ENCODE data around the gene LMBR1.
"Not testable (repeated sequence)": the region's sequence is repeated elsewhere in the genome, so short reads cannot be mapped to it uniquely, and the experiment has no call there.

Gene LMBR1

DNA sequence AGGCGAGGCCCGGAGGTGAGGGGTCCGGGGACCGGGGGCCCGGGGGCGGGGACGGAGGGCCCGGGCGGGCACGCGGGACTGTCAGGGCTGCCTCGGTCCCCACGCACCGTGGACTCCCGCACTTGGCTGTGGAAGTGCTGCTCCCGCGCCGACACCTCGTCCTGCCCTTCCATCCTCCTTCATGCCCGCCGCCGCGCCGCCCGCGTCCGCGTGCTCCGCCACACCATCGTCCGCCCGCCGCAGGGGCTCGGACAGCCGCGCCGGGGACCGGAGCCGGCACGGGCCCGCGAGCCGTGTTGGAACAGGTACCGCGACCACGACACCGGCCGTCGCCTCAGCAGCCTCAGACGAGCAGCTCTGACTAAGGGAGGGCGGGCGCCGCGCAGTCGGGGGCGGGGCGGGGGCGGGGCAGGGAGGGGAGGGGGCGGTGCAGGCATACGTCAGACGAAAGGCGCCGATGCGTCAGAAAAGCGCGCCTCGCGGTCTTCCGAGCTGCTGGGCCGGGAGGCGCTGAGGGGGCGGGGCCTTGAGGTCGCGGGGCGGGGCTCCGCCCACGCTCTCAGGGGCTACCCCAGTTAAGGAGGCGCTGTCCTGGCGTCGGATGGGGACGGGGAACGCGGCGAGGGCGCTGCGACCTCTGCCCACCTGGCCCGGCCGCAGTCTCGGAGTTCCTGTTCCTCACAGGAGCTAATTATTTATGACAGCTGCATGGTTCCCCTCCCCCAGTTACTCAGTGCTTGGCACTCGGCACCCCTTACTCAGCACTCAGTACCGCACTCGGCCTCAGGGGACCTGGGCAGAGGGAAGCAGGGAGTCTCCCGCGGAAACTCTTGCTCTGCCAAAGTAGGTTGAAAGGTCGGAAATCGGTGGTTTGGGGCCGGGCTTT, at the start of gene LMBR1:
TSS of gene LMBR1 (minus strand) at position 363 of the 886 bp plus-strand sequence. CDS start at position 173, 190 bp downstream.
- peak; percentile 86 to 94 for DNase-seq (ENCODE audit: low read depth in 2 of 2)

GRCh38 chr7:156942708-156943090, 49.7 kb upstream of the LMBR1 start:
- no peak for DNase-seq (ENCODE audit: low read depth in 2 of 2)

GRCh38 chr7:156941393-156942182, 48.6 kb upstream of the LMBR1 start:
- DNase-seq (ENCODE audit: low read depth in 2 of 2) = no peak

- no peak for DNase-seq (ENCODE audit: low read depth in 2 of 2)
These were observed 47.6 kb upstream of the LMBR1 start for GRCh38 chr7:156940421-156941122.

- DNase-seq (ENCODE audit: low read depth in 2 of 2) = not testable (repeated sequence)
These were observed 43.8 kb upstream of the LMBR1 start for GRCh38 chr7:156936766-156937165.

- DNase-seq (ENCODE audit: low read depth in 2 of 2) = no peak
These were observed 42.3 kb upstream of the LMBR1 start for GRCh38 chr7:156935250-156935649.

DNA sequence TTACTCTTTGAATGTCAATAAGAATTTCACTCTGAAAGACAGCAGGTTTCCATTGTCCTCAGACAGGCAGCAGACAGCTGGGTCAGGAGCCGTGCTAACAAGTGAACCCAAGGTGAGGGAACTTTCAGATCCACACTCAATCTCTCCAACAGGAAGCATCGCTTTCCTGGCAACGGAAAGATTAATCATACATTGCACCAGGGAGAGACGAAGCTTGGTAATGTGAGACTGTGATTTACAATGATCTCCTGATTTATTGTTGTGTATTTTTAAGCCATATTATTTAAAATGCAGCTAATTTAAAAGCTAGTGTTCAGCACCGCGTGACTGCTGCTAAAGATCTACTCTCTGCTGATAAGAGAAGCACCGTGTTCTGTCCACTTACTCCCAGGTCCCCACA, 39.0 kb upstream of the LMBR1 start:
- DNase-seq (ENCODE audit: low read depth in 2 of 2) = no peak

DNA sequence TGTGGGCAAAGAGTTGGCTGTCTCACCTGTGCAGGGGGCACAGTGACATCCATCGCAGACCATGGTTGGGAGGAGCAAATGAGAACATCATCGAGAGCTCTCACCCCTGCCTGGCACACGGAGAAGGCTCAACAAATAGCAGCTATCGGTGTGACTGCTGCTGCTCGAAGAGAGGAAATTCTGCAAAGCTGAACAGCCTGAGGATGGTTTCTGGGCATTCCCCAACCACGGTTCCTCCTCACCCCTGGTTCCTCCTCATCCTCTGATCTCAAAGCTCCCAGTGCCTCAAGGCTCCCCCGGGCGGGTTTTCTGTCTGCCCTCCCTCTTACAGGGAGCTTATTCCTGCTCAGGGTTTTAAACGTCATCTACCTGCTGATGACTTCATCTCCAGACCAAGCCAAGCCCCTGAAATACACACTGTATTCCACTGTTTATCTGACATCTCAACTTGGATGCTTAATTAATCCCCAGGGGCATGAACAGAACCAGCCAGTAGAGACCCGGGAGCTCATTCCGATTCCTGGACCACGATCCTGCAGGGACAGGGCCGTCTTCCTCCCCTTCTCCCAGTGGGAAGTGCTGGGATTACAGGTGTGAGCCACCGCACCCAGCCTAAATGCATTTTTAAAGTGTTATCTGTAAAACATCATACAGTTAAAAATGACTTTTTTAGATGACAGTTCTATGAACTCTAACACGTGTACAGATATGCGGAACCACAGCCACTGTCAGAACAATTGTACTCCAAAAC, 37.0 kb upstream of the LMBR1 start:
- DNase-seq (ENCODE audit: low read depth in 2 of 2) = no peak

GRCh38 chr7:156928406-156928747, 35.4 kb upstream of the LMBR1 start:
- no peak for DNase-seq (ENCODE audit: low read depth in 2 of 2)

DNA sequence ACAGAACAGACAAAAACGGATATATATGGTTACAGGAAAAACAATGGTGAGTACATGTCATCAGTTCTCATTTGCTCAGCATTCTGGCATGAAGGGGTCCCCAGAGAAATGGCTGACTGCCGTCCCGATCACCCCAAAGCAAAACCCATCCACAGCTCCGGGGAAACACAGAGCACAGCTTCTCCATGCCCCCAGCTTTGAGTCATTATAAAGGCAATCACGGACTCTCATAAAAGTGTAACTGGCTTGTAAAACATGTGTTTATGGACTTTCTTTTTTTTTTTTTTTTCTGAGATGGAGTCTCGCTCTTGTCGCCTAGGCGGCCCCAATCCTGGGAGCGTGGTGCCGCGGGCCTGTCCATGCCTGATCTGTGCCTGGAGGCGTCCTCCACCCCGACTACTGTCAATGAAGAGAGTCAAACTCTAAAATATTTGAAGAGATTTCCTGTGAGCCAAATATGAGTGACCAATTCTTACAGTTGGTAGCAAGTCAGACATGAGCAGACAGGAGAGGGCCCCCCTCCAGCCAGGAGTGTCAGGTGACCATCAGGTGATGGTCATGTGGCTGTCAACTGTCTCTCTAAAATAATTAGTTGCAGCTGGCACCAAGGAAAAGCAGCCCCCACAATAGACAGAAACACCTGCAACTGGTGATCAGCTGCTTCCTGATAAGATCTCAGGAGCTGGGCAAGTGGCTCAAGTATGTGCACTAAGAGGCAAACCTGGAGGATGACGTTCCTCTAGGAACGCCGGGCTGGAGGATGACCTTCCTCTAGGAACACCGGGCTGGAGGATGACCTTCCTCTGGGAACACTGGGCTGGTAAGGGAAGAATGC, 34.8 kb upstream of the LMBR1 start:
- no peak for DNase-seq (ENCODE audit: low read depth in 2 of 2)

DNA sequence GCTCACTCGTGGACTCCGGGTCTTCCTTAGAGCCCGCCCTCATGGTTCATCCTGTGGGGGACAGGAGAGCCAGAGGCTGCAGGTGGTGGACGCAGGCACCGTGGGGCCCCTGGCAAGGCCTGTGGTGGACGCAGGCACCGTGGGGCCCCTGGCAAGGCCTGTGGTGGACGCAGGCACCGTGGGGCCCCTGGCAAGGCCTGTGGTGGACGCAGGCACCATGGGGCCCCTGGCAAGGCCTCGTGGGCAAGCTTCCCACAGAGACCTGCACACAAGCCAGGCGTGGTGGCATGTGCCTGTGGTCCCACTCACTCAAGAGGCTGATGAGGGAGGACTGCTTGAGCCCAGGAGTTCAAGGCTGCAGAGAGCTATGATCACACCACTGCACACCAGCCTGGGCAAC, 32.8 kb upstream of the LMBR1 start:
- not testable (repeated sequence) for DNase-seq (ENCODE audit: low read depth in 2 of 2)

- not testable (repeated sequence) for DNase-seq (ENCODE audit: low read depth in 2 of 2)
These were observed 29.3 kb upstream of the LMBR1 start for GRCh38 chr7:156922304-156922703.

- DNase-seq (ENCODE audit: low read depth in 2 of 2) = not testable (repeated sequence)
These were observed 27.7 kb upstream of the LMBR1 start for GRCh38 chr7:156920487-156921373.

- no peak for DNase-seq (ENCODE audit: low read depth in 2 of 2)
These were observed 27.1 kb upstream of the LMBR1 start for GRCh38 chr7:156920076-156920475.

DNA sequence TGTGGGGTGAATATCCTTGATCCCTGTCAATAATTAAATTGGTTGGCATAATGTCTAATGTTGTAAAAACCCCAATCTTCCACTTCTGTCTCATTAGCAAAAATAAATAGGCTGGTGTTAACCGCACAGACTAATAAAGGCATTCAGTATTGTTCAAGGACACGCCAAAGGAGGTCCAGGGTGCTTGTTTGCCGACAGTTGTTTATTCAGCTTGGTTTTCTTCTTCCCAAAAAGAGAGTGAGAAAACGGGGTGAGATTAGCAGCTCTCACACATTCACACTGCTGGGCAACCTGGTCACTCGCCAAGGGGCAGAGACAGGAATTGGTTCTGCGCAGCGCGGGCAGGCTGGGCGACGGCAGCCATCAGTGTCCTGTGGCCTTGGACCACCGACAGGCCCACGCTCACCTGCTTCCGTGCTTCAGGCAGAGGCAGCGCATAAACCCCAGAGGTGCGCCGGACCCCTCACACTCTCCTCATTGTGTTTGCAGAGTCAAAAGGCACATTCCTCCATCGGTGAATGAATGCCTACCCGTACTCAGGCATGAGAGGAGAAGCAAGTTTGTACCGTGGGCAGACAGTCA, 26.2 kb upstream of the LMBR1 start:
- no peak for DNase-seq (ENCODE audit: low read depth in 2 of 2)

DNA sequence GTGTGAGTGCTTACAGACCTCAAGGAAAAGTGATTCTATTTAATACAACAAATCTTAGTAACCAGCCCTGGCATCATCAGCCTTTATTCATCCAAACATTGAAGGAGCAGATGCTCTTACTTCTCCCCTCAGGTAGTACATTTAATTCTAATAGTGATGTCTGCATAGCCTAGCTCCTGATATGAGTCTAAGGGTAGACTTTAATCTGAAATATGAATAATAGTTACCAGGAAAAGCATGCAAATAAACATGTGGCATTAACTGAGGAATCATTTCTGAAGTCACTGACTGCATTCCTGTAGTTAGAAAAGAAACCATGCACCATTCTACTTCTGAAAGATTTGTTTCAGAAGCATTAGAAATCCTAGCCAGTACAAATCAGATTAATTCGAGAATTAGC, 25.7 kb upstream of the LMBR1 start:
- no peak for DNase-seq (ENCODE audit: low read depth in 2 of 2)

- not testable (repeated sequence) for DNase-seq (ENCODE audit: low read depth in 2 of 2)
These were observed 16.7 kb upstream of the LMBR1 start for GRCh38 chr7:156909574-156910252.

- no peak for DNase-seq (ENCODE audit: low read depth in 2 of 2)
These were observed 14.7 kb upstream of the LMBR1 start for GRCh38 chr7:156907656-156908055.

DNA sequence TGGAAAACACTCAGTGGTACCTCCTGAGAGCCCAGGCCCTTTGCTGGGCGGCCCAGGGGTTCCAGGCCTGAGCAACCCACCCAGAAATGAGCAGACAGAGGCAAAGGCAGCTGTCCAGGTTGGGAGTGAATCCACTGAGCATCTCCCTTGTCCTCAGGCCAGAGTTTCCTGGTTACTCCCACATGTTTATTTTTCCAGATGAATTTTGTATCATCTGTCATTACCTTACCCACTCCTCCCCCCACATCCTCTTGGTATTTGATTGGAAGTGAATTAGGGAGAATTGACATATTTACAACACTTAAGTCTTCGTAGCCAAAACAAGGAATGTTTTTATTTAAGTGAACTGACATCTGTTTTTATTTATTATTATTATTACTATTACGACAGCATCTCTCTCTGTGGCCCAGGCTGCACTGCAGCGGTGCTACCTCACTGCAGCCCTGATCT, 13.2 kb upstream of the LMBR1 start:
- DNase-seq (ENCODE audit: low read depth in 2 of 2) = no peak

Data from stimulated activated CD8-positive, alpha-beta memory T cell treated with anti-CD3 and anti-CD28 coated beads, Interleukin-15, amount 100 ng/mL, for 4 hours (primary cell).